Tibial artery (tissue), 4 donors: ENCODE measurements around the gene PLEKHM1.
"Not testable (repeated sequence)": the region's sequence is repeated elsewhere in the genome, so short reads cannot be mapped to it uniquely, and the experiment has no call there.

Source experiments
- DNase-seq, 2 donors: peaks; one replicate each; pipeline ENCODE4 v3.0.0-alpha.2; 2019
- H3K27ac ChIP-seq, 2 donors: fragments of 200-600 bp; sonication (generic) in 1 of 2; 1 replicate in 1 of 2; 2 replicates in 1 of 2; pipeline ENCODE4 v1.5.1; 2018 to 2019; ENCODE audit warnings: mild to moderate bottlenecking in 1 of 2
- H3K27me3 ChIP-seq, 2 donors: fragments of 200-600 bp; sonication (generic) in 1 of 2; one replicate each; pipeline versions ENCODE4 v1.5.1 to v1.6.0; 2016 to 2019
- H3K36me3 ChIP-seq, 3 donors: fragments of 200-600 bp; sonication (generic) in 2 of 3; one replicate each; pipeline ENCODE4 v1.5.1; 2016 to 2019; ENCODE audit warnings: mild to moderate bottlenecking in 2 of 3
- H3K4me1 ChIP-seq, 4 donors: fragments of 200-600 bp; sonication (generic) in 2 of 4; 1 replicate in 3 of 4; 2 replicates in 1 of 4; pipeline ENCODE4 v1.5.1; 2016 to 2019
- H3K4me3 ChIP-seq, 2 donors: fragments of 200-600 bp; sonication (generic) in 1 of 2; 1 replicate in 1 of 2; 2 replicates in 1 of 2; pipeline ENCODE4 v1.5.1; 2018 to 2019; ENCODE audit warnings: mild to moderate bottlenecking in 2 of 2
- H3K9me3 ChIP-seq, 3 donors: fragments of 200-600 bp; sonication (generic) in 1 of 3; one replicate each; pipeline ENCODE4 v1.5.1; 2016 to 2019
- intact Hi-C: fragments of 100-400 bp; cut with DNase I; formaldehyde crosslinking; loops from one replicate; pipeline ENCODE4 v1.15.0; 2023; ENCODE audit warnings: low total_unique reads

PLEKHM1 gene

GRCh38 chr17:45490615-45491433 is at the start of gene PLEKHM1:
Gene PLEKHM1 (minus strand): TSS chr17:45490721. CDS start chr17:45482484, 8,237 bp downstream.
- intact Hi-C loops, H3K27me3 ChIP-seq, H3K9me3 ChIP-seq, H3K36me3 ChIP-seq: not testable (repeated sequence)
- Histone ChIP-seq H3K4me3 (peak within 1 kb of the TSS; percentile 77 to 87), H3K27ac (peak within 1 kb of the TSS; percentile 93 to 96), H3K4me1 (peaks cover 0 to 37% (median 14%) of the 10 kb centered on the region in 4 donors)
- DNase-seq: peak; percentile 87 to 93

GRCh38 chr17:45538168-45538567 is 47.6 kb upstream of the PLEKHM1 start:
- H3K4me1 ChIP-seq, H3K9me3 ChIP-seq, H3K36me3 ChIP-seq, H3K27me3 ChIP-seq, DNase-seq, intact Hi-C loops, H3K4me3 ChIP-seq, H3K27ac ChIP-seq: not testable (repeated sequence)

- intact Hi-C loops, H3K27me3 ChIP-seq, H3K27ac ChIP-seq, DNase-seq, H3K36me3 ChIP-seq, H3K9me3 ChIP-seq, H3K4me1 ChIP-seq, H3K4me3 ChIP-seq: not testable (repeated sequence)
These were observed 15.6 kb upstream of the PLEKHM1 start for GRCh38 chr17:45506072-45506471.

- H3K9me3 ChIP-seq, DNase-seq, intact Hi-C loops, H3K4me1 ChIP-seq, H3K27ac ChIP-seq, H3K4me3 ChIP-seq, H3K36me3 ChIP-seq, H3K27me3 ChIP-seq: not testable (repeated sequence)
These were observed 14.7 kb upstream of the PLEKHM1 start for GRCh38 chr17:45505183-45505582.

- H3K27ac ChIP-seq, H3K4me1 ChIP-seq, intact Hi-C loops, H3K9me3 ChIP-seq, DNase-seq, H3K27me3 ChIP-seq, H3K36me3 ChIP-seq, H3K4me3 ChIP-seq: not testable (repeated sequence)
These were observed 10.7 kb upstream of the PLEKHM1 start for GRCh38 chr17:45501092-45501707.

- H3K4me3 ChIP-seq, H3K4me1 ChIP-seq, H3K9me3 ChIP-seq, H3K36me3 ChIP-seq, H3K27me3 ChIP-seq, intact Hi-C loops, H3K27ac ChIP-seq: not testable (repeated sequence)
- DNase-seq: peak in 1 of 2 donors; percentile 51
These were observed 10.0 kb upstream of the PLEKHM1 start for GRCh38 chr17:45500478-45500877.

GRCh38 chr17:45499208-45499607 is 8.7 kb upstream of the PLEKHM1 start:
- H3K27ac ChIP-seq, H3K9me3 ChIP-seq, H3K36me3 ChIP-seq, H3K27me3 ChIP-seq, H3K4me1 ChIP-seq, H3K4me3 ChIP-seq, DNase-seq, intact Hi-C loops: not testable (repeated sequence)

- H3K27ac ChIP-seq, H3K27me3 ChIP-seq, H3K4me3 ChIP-seq, H3K36me3 ChIP-seq, DNase-seq, H3K4me1 ChIP-seq, intact Hi-C loops, H3K9me3 ChIP-seq: not testable (repeated sequence)
These were observed 7.9 kb upstream of the PLEKHM1 start for GRCh38 chr17:45498377-45498776.

- H3K27ac ChIP-seq, H3K27me3 ChIP-seq, H3K36me3 ChIP-seq, intact Hi-C loops, H3K4me3 ChIP-seq, H3K4me1 ChIP-seq, H3K9me3 ChIP-seq, DNase-seq: not testable (repeated sequence)
These were observed 6.9 kb upstream of the PLEKHM1 start for GRCh38 chr17:45497449-45497848.

- H3K27me3 ChIP-seq, DNase-seq, H3K4me1 ChIP-seq, H3K27ac ChIP-seq, H3K4me3 ChIP-seq, H3K9me3 ChIP-seq, H3K36me3 ChIP-seq, intact Hi-C loops: not testable (repeated sequence)
These were observed 6.0 kb upstream of the PLEKHM1 start for GRCh38 chr17:45496507-45496906.

- H3K36me3 ChIP-seq, H3K27me3 ChIP-seq, H3K27ac ChIP-seq, H3K9me3 ChIP-seq, H3K4me3 ChIP-seq, intact Hi-C loops: not testable (repeated sequence)
- peaks cover 0 to 12% (median 1%) of the 10 kb centered on the region in 4 donors for H3K4me1 ChIP-seq
- DNase-seq: peak in 1 of 2 donors; percentile 35
These were observed 4.0 kb upstream of the PLEKHM1 start for GRCh38 chr17:45494556-45494955.

GRCh38 chr17:45492156-45492555 is 1.6 kb upstream of the PLEKHM1 start:
- DNase-seq, intact Hi-C loops: not testable (repeated sequence)

GRCh38 chr17:45490198-45490597 is 323 bp downstream of the PLEKHM1 start:
- peak overlapping the region; percentile 77 to 87 for H3K4me3 ChIP-seq
- peak overlapping the region; percentile 93 to 96 for H3K27ac ChIP-seq
- H3K9me3 ChIP-seq, intact Hi-C loops, H3K27me3 ChIP-seq, H3K36me3 ChIP-seq: not testable (repeated sequence)
- DNase-seq: peak; percentile 30 to 66
- H3K4me1 ChIP-seq: peaks cover 0 to 37% (median 14%) of the 10 kb centered on the region in 4 donors

More at GRCh38 chr17:45492156-45492555, 1.6 kb upstream of the PLEKHM1 start:
- H3K27me3 ChIP-seq, H3K36me3 ChIP-seq, H3K27ac ChIP-seq, H3K4me3 ChIP-seq, H3K9me3 ChIP-seq: not testable (repeated sequence)
- H3K4me1 ChIP-seq: peaks cover 0 to 35% (median 14%) of the 10 kb centered on the region in 4 donors

GRCh38 chr17:45487704-45488103 is 2.8 kb downstream of the PLEKHM1 start:
- DNase-seq: peak; percentile 93 to 94
- H3K36me3 ChIP-seq, intact Hi-C loops, H3K4me3 ChIP-seq, H3K9me3 ChIP-seq, H3K27me3 ChIP-seq: not testable (repeated sequence)
- Histone ChIP-seq H3K4me1 (peaks cover 0 to 37% (median 14%) of the 10 kb centered on the region in 4 donors), H3K27ac (peak overlapping the region; percentile 73 to 96)
